Gastrocnemius medialis (tissue), 4 donors: ENCODE measurements around the gene C1QTNF1.

Experiments
- POLR2A ChIP-seq, 2 donors: fragments of 450-650 bp; IDR thresholded peaks; one replicate each; pipeline ENCODE4 v1.6.1; 2017; ENCODE audit warnings: antibody characterized with exemption in 2 of 2, mild to moderate bottlenecking in 2 of 2, moderate library complexity in 2 of 2
- TF ChIP-seq, protein P1 (sequence below), 5 experiments: fragments of 450-650 bp in 3 of 5; fragments of 200-600 bp in 2 of 5; sonication (generic) in 2 of 5; IDR thresholded peaks in 4 of 5; conservative IDR thresholded peaks in 1 of 5; 1 replicate in 4 of 5; 2 replicates in 1 of 5; pipeline ENCODE4 v1.5.1; 2016 to 2019; ENCODE audit warnings: antibody characterized with exemption in 5 of 5, mild to moderate bottlenecking in 3 of 5, moderate library complexity in 3 of 5

DNA sequence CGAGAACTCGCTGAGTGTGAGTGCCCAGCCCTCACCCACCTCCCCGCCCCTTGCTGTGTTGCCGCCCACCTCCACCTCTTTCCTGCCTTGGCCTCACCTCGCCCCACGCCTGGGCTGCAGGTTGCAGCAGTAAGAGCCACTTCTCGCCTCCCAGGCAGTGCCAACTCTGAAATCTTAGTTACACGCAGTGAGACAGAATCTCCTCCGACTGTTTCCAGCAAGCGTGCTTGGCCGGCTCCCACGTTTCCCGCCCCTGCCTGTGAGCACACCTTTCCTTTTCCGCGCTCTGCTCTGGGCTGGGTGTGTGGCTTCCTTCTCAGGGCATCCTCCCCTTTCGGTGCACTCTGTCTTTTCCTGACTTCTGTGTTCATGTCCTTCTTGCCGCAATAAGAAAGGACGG, 56.4 kb downstream of the C1QTNF1 start:
- TF ChIP-seq POLR2A (IDR thresholded peaks at IDR 0.05): no peak
- TF ChIP-seq, protein P1, sequence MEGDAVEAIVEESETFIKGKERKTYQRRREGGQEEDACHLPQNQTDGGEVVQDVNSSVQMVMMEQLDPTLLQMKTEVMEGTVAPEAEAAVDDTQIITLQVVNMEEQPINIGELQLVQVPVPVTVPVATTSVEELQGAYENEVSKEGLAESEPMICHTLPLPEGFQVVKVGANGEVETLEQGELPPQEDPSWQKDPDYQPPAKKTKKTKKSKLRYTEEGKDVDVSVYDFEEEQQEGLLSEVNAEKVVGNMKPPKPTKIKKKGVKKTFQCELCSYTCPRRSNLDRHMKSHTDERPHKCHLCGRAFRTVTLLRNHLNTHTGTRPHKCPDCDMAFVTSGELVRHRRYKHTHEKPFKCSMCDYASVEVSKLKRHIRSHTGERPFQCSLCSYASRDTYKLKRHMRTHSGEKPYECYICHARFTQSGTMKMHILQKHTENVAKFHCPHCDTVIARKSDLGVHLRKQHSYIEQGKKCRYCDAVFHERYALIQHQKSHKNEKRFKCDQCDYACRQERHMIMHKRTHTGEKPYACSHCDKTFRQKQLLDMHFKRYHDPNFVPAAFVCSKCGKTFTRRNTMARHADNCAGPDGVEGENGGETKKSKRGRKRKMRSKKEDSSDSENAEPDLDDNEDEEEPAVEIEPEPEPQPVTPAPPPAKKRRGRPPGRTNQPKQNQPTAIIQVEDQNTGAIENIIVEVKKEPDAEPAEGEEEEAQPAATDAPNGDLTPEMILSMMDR (IDR thresholded peaks at IDR 0.05 in 4 of 5, conservative IDR thresholded peaks at IDR 0.05 in 1 of 5): no peak
